Panc1 (cell line): ENCODE results near the gene IYD. TPM values are rescaled to one million over a fixed set of nuclear protein-coding genes. Genes with fewer than 3 reads are reported as not detected.

Experiments
- ATAC-seq: fragments of 200-7000 bp; cut with Tn5 transposase; 2 replicates; pipeline ENCODE4 v1.9.1; 2020; ENCODE audit warnings: mild to moderate bottlenecking, moderate library complexity
- BruUV-seq: library from RNA; stranded (reverse); fragments of 400-500 nt; replicated peaks from 2 replicates; lab custom pipeline; 2021; lab: Mats Ljungman, UMichigan
- CTCF ChIA-PET: fragments of 300-600 bp; sonication (Branson Sonifier 250); formaldehyde crosslinking; loops from one replicate; lab custom pipeline; 2022; ENCODE audit warnings: antibody characterized with exemption; lab: Charles Lee
- POLR2A ChIA-PET: fragments of 300-600 bp; sonication (Branson Sonifier 250); formaldehyde crosslinking; loops from one replicate; lab custom pipeline; 2022; ENCODE audit warnings: antibody characterized with exemption; lab: Charles Lee
- DNase-seq: peaks from one replicate; pipeline ENCODE4 v3.0.0-alpha.2; 2010; ENCODE audit warnings: low read depth, low spot score
- H3K27ac ChIP-seq: 2 replicates; pipeline ENCODE4 v1.5.1; 2011; ENCODE audit warnings: mild to moderate bottlenecking, low read length, inconsistent platforms
- H3K27me3 ChIP-seq: fragments of 200-500 bp; sonication (Bioruptor generic); 2 replicates; pipeline ENCODE4 v1.6.0; 2014; ENCODE audit warnings: low read length, inconsistent platforms; ENCODE audit not compliant: control insufficient read depth, insufficient read depth
- H3K36me3 ChIP-seq: fragments of 200-500 bp; sonication (Bioruptor generic); 2 replicates; pipeline ENCODE4 v1.5.1; 2014; ENCODE audit warnings: inconsistent platforms, mild to moderate bottlenecking, low read length, moderate library complexity; ENCODE audit not compliant: control insufficient read depth, insufficient read depth
- H3K4me1 ChIP-seq: 2 replicates; pipeline ENCODE4 v1.5.1; 2011; ENCODE audit warnings: inconsistent platforms, mild to moderate bottlenecking, low read length, moderate library complexity; ENCODE audit not compliant: control insufficient read depth, insufficient read depth
- H3K4me3 ChIP-seq, 2 experiments: 2 replicates each; pipeline ENCODE4 v1.5.1; 2011 to 2012; ENCODE audit warnings: low read depth in 2 of 2, low read length in 2 of 2, mild to moderate bottlenecking in 2 of 2, inconsistent platforms in 1 of 2, moderate library complexity in 1 of 2
- H3K9me3 ChIP-seq: fragments of 200-500 bp; sonication (Bioruptor generic); 2 replicates; pipeline ENCODE4 v1.5.1; 2014; ENCODE audit warnings: low read depth, mild to moderate bottlenecking, inconsistent platforms, low read length, moderate library complexity; ENCODE audit not compliant: control insufficient read depth, insufficient read depth
- CTCF ChIP-seq: fragments of 450-650 bp; IDR thresholded peaks from 2 replicates; pipeline ENCODE4 v1.5.1; 2017; ENCODE audit warnings: mild to moderate bottlenecking
- POLR2AphosphoS5 ChIP-seq: IDR thresholded peaks from 2 replicates; pipeline ENCODE4 v1.6.1; 2012; ENCODE audit warnings: mild to moderate bottlenecking, low read depth, low read length, moderate library complexity
- REST ChIP-seq, 2 experiments: IDR thresholded peaks; 2 replicates each; pipeline ENCODE4 v1.6.1; 2011 to 2012; ENCODE audit warnings: low read depth in 2 of 2, control low read depth in 1 of 2, low read length in 1 of 2, mild to moderate bottlenecking in 1 of 2, moderate library complexity in 1 of 2; ENCODE audit not compliant: insufficient read depth in 1 of 2
- SIN3A ChIP-seq: IDR thresholded peaks from 2 replicates; pipeline ENCODE4 v1.6.1; 2012; ENCODE audit warnings: low read depth, mild to moderate bottlenecking, low read length, moderate library complexity, borderline replicate concordance; ENCODE audit not compliant: insufficient read depth
- TCF7L2 ChIP-seq: IDR thresholded peaks from 2 replicates; pipeline ENCODE4 v1.6.1; 2011; ENCODE audit warnings: mild to moderate bottlenecking, low read depth, low read length, inconsistent platforms
- in situ Hi-C: cut with HindIII; loops from 2 replicates; pipeline ENCODE4 v1.10.0; 2016; ENCODE audit warnings: low sequenced_read_pairs, low pct_unique_long_range_greater_than_20kb
- intact Hi-C: fragments of 100-400 bp; cut with micrococcal nuclease; formaldehyde crosslinking; loops from one replicate; pipeline ENCODE4 v1.10.0; 2022; ENCODE audit not compliant: unreplicated experiment
- total RNA-seq: library from RNA; stranded (reverse); gene quantifications from one replicate; pipeline ENCODE4 v1.2.1, GENCODE V29; 2021; ENCODE audit not compliant: unreplicated experiment

Gene IYD
- total RNA-seq, 1 experiment from 2014 or later: 0.03 TPM

GRCh38 chr6:150450918-150451317 is 82.1 kb downstream of the IYD start:
- H3K9me3 ChIP-seq: no peaks in the 10 kb centered on the region
- in situ Hi-C loops (no loop called here), intact Hi-C loops (no loop called here)
- no peak for ATAC-seq
- H3K4me1 ChIP-seq: no peaks in the 10 kb centered on the region
- CTCF ChIA-PET: no interaction called here
- POLR2A ChIA-PET: no interaction called here
- H3K4me3 ChIP-seq: no peak overlapping the region
- H3K27me3 ChIP-seq: no peaks in the 10 kb centered on the region
- no peak for DNase-seq
- H3K27ac ChIP-seq: no peak overlapping the region
- H3K36me3 ChIP-seq: no peaks in the 10 kb centered on the region
- BruUV-seq: no TSS peak
- TF ChIP-seq POLR2AphosphoS5 (no peak), CTCF (no peak), REST (IDR thresholded peaks at IDR 0.05; ENCODE audit: insufficient read depth in 1 of 2, low read depth in 2 of 2, low read length in 1 of 2) (no peak), TCF7L2 (no peak), SIN3A (no peak)

GRCh38 chr6:150451807-150452427 is 83.1 kb downstream of the IYD start:
- CTCF ChIA-PET: no interaction called here
- Histone ChIP-seq H3K4me1 (no peaks in the 10 kb centered on the region), H3K27me3 (no peaks in the 10 kb centered on the region), H3K27ac (no peak overlapping the region), H3K4me3 (no peak overlapping the region), H3K9me3 (no peaks in the 10 kb centered on the region), H3K36me3 (no peaks in the 10 kb centered on the region)
- no peak for ATAC-seq
- no peak for DNase-seq
- TF ChIP-seq SIN3A (no peak), REST (IDR thresholded peaks at IDR 0.05; ENCODE audit: insufficient read depth in 1 of 2, low read depth in 2 of 2, low read length in 1 of 2) (no peak), TCF7L2 (no peak), POLR2AphosphoS5 (no peak), CTCF (no peak)
- POLR2A ChIA-PET: no interaction called here
- in situ Hi-C loops (no loop called here), intact Hi-C loops (no loop called here)
- BruUV-seq: no TSS peak
